OCI-LY7 (cell line): ENCODE data around the gene LEMD1.

Experiments
- CTCF ChIP-seq: fragments of 200-600 bp; sonication (generic); conservative IDR thresholded peaks from 2 replicates; pipeline ENCODE4 v1.5.1; 2014; ENCODE audit warnings: mild to moderate bottlenecking, antibody characterized with exemption, low read length, moderate library complexity, mixed read lengths
- EZH2phosphoT487 ChIP-seq: fragments of 200-600 bp; sonication (generic); IDR thresholded peaks from 2 replicates; pipeline ENCODE4 v1.6.1; 2018; ENCODE audit warnings: low read depth, borderline replicate concordance, mild to moderate bottlenecking, mixed run types, antibody characterized with exemption, low read length, moderate library complexity, mixed read lengths

- TF ChIP-seq EZH2phosphoT487 (no peak), CTCF (no peak)
Observed at GRCh38 chr1:205370780-205371179, 51.1 kb downstream of the LEMD1 start.
